ENCODE measurements around the gene MUSTN1.

Gene MUSTN1

DNA sequence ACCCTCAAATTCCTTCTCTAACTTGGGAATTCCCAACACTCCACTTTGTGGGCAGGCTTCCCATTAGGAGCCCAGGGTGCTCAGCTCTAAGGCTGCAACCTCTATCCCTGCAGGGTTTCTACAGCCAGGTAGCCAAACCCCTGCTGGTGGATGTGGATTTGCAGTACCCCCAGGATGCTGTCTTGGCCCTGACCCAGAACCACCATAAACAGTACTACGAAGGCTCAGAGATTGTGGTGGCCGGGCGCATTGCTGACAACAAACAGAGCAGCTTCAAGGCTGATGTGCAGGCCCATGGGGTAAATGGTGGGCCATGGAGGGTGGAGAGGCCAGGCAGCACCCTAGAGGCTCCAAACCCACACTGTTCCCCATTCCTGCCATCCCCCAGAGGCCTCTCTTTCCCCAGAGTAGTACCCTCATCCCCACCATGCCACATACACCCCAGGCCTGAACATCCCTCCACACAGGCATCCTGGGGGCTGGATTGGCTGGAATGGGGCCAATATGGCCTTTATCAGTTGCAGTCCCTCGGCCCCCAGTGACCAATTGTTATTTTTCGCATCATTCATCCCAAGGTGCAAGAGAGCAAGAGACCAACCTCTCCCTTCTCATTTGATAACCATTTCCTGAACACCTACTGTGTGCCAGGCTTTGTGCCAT is 49.8 kb downstream of the MUSTN1 start:
- DNase-seq (ENCODE audit: low read depth): no peak

DNA sequence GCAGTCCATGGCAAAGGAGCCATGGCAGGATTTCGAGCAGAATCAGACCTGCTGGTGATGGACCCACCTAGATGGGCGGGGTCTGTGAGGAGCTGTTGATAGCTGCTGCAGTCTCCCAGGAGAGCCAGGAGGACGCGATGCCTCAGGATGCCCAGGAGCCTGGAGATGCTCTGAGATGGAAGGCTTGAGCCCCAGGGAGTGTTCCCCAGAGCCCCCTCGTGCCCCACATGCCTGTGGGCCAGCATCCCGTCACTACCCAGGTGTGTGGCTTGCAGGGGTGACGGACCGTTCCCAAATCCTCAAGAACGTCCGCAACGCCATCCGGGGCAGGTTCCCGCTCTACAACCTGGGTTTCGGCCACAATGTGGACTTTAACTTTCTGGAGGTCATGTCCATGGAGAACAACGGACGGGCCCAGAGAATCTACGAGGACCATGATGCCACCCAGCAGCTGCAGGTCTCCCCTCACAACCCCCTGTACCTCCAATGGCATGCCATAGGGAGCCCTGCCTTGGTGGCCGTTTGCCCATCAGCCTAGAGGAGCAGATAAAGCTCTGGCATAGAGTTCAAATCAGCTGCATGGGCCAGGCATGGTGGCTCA is 50.7 kb downstream of the MUSTN1 start:
- DNase-seq (ENCODE audit: low read depth): no peak

DNA sequence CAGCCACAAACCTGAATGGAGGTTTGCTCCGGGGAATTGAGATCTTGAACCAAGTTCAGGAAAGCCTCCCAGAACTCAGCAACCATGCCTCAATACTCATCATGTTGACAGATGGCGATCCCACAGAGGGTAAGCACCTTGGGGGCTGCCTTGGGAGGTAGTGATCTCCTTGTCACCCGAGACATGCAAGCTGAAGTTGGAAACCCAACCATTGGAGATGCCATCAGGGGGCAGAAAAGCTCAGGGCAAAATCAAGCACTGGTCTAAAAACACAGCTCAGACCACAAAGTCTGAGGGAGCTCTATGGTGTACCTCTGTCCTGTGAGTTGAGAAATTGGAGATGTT is 51.6 kb downstream of the MUSTN1 start:
- DNase-seq (ENCODE audit: low read depth): no peak
